ENCODE results near the gene OR52A5.

DNA sequence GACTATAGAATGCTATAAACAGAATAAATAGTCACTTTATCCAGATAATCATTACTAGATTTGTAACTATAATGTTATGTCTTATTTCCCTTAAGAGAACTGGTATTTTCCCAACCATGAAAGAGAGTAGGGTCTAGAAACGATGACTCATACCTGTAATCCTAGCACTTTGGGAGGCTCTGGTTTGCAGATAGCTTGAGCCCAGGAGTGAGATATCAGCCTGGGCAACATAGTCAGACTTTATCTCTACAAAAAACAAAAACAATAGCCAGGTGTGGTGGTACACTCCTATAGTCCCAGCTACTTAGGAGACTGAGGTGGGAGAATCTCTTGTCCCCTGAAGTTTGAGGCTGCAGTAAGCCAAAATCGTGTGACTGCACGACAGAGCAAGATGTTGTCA is 30.9 kb downstream of the OR52A5 start:
- TF ChIP-seq, protein P1, sequence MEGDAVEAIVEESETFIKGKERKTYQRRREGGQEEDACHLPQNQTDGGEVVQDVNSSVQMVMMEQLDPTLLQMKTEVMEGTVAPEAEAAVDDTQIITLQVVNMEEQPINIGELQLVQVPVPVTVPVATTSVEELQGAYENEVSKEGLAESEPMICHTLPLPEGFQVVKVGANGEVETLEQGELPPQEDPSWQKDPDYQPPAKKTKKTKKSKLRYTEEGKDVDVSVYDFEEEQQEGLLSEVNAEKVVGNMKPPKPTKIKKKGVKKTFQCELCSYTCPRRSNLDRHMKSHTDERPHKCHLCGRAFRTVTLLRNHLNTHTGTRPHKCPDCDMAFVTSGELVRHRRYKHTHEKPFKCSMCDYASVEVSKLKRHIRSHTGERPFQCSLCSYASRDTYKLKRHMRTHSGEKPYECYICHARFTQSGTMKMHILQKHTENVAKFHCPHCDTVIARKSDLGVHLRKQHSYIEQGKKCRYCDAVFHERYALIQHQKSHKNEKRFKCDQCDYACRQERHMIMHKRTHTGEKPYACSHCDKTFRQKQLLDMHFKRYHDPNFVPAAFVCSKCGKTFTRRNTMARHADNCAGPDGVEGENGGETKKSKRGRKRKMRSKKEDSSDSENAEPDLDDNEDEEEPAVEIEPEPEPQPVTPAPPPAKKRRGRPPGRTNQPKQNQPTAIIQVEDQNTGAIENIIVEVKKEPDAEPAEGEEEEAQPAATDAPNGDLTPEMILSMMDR (IDR thresholded peaks at IDR 0.05) = no peak
- TF ChIP-seq POLR2A (IDR thresholded peaks at IDR 0.05) (no peak), POLR2AphosphoS5 (IDR thresholded peaks at IDR 0.05) (no peak), EP300 (IDR thresholded peaks at IDR 0.05) (no peak)

All from stomach (tissue), 4 donors.